ENCODE data around the gene HTN1. TPM values are rescaled to one million over a fixed set of nuclear protein-coding genes. Genes with fewer than 3 reads are reported as not detected.

Gene HTN1
- total RNA-seq, 2 experiments from 2014 or later = not detected

GRCh38 chr4:70099206-70099605 lies 49.0 kb downstream of the HTN1 start:
- no peaks in the 10 kb centered on the region for H3K9me2 ChIP-seq (ENCODE audit: insufficient read depth, low read length)
- DNase-seq (ENCODE audit: low spot score) = no peak
- no peak overlapping the region for H3K4me2 ChIP-seq (ENCODE audit: low read length)
- H3K4me3 ChIP-seq (ENCODE audit: low read depth, low read length, poor library complexity, severe bottlenecking) = no peak overlapping the region
- no peaks in the 10 kb centered on the region for H4K20me1 ChIP-seq (ENCODE audit: insufficient read depth, low read length)
- no peaks in the 10 kb centered on the region for H3K4me1 ChIP-seq (ENCODE audit: insufficient read depth, low read length, poor library complexity, severe bottlenecking)
- POLR2A ChIA-PET = no interaction called here
- H3K9me3 ChIP-seq (ENCODE audit: low read length) = no peaks in the 10 kb centered on the region
- no peak for TF ChIP-seq EZH2phosphoT487 (IDR thresholded peaks at IDR 0.05; ENCODE audit: borderline replicate concordance, low read depth, low read length)
- TF ChIP-seq CTCF (conservative IDR thresholded peaks at IDR 0.05; ENCODE audit: low read length) = no peak
- no peaks in the 10 kb centered on the region for H3K36me3 ChIP-seq (ENCODE audit: insufficient read depth, low read length)
- BruUV-seq (replicated peaks) = no TSS peak
- H2AFZ ChIP-seq (ENCODE audit: low read length) = no peak overlapping the region
- intact Hi-C loops (cut with micrococcal nuclease; ENCODE audit: unreplicated experiment) = no loop called here
- H3K79me2 ChIP-seq (ENCODE audit: insufficient read depth, low read depth, low read length) = no peaks in the 10 kb centered on the region
- CTCF ChIA-PET (ENCODE audit: unreplicated experiment) = no interaction called here
- no peak overlapping the region for H3K27ac ChIP-seq (ENCODE audit: low read depth, low read length, poor library complexity, severe bottlenecking)

Other genes with a start within 250 kb of the HTN1 start
- not detected in 2 replicates for gene SULT1E1, start 190.3 kb upstream of the HTN1 start, total RNA-seq (2014; rRNA removed; shearing (Covaris generic))
- not detected in 2 replicates for gene SULT1E1, start 190.3 kb upstream of the HTN1 start, total RNA-seq (2022)
- gene CSN1S1, start 119.4 kb upstream of the HTN1 start, total RNA-seq (2014; rRNA removed; shearing (Covaris generic)) = not detected in 2 replicates
- gene CSN1S1, start 119.4 kb upstream of the HTN1 start, total RNA-seq (2022) = not detected in 2 replicates
- gene CSN2, start 84.7 kb upstream of the HTN1 start, total RNA-seq (2014; rRNA removed; shearing (Covaris generic)) = not detected in 2 replicates
- gene CSN2, start 84.7 kb upstream of the HTN1 start, total RNA-seq (2022) = not detected in 2 replicates
- gene STATH, start 54.5 kb upstream of the HTN1 start, total RNA-seq (2014; rRNA removed; shearing (Covaris generic)) = not detected in 2 replicates
- not detected in 2 replicates for gene STATH, start 54.5 kb upstream of the HTN1 start, total RNA-seq (2022)
- not detected in 2 replicates for gene HTN3, start 22.0 kb upstream of the HTN1 start, total RNA-seq (2014; rRNA removed; shearing (Covaris generic))
- not detected in 2 replicates for gene HTN3, start 22.0 kb upstream of the HTN1 start, total RNA-seq (2022)
- not detected in 2 replicates for gene PRR27, start 103.8 kb downstream of the HTN1 start, total RNA-seq (2014; rRNA removed; shearing (Covaris generic))
- not detected in 2 replicates for gene PRR27, start 103.8 kb downstream of the HTN1 start, total RNA-seq (2022)
- gene ODAM, start 145.3 kb downstream of the HTN1 start, total RNA-seq (2014; rRNA removed; shearing (Covaris generic)) = not detected in 2 replicates
- not detected in 2 replicates for gene ODAM, start 145.3 kb downstream of the HTN1 start, total RNA-seq (2022)
- not detected in 2 replicates for gene FDCSP, start 175.7 kb downstream of the HTN1 start, total RNA-seq (2014; rRNA removed; shearing (Covaris generic))
- not detected in 2 replicates for gene FDCSP, start 175.7 kb downstream of the HTN1 start, total RNA-seq (2022)
- not detected in 2 replicates for gene CSN3, start 192.2 kb downstream of the HTN1 start, total RNA-seq (2014; rRNA removed; shearing (Covaris generic))
- gene CSN3, start 192.2 kb downstream of the HTN1 start, total RNA-seq (2022) = not detected in 2 replicates

Data from OCI-LY7 (cell line).